Measurements from ENCODE around the gene SPAG8.

DNA sequence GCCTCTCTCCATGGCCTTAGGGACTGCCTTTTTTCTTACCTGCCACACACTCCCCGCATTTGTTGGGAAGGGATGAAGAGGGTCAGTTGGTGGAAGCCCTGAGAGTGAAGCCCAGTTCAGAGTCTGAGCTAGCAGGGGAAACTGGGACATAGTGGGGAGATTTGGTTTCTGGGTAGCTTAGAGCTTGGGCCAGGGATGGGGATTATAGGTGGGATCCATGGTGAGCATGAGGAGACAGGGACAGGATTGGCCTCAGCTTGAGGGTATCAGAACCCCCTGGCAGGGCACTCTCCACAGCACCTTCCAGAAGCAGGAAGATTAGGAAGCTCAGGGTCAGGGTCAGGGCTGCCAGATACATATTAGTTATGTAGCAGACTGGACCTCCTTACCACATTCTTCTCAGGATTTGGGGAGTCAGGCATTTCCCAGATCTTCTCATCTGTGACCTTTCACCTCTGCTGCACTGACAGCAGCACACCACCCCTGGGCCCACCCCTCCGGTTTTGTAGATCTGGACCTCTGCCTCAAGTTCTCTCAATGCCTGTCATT is 40.3 kb upstream of the SPAG8 start:
- TF ChIP-seq CTCF (conservative IDR thresholded peaks at IDR 0.05 in 1 of 2, IDR thresholded peaks at IDR 0.05 in 1 of 2; ENCODE audit: extremely low read depth in 1 of 2, insufficient read depth in 1 of 2, low read depth in 1 of 2, low read length in 2 of 2) (no peak), EZH2 (IDR thresholded peaks at IDR 0.05; ENCODE audit: borderline replicate concordance, low read length) (no peak)

Measured in mammary epithelial cell (primary cell).